Glutamatergic neuron (in vitro differentiated cells): ENCODE measurements around the gene XPOT. TPM values are rescaled to one million over a fixed set of nuclear protein-coding genes. Genes with fewer than 3 reads are reported as not detected.

Experiments
- DNase-seq: peaks from one replicate; pipeline ENCODE4 v3.0.0; 2022
- H3K27ac Mint-ChIP-seq: one replicate; pipeline ENCODE4 v1.8.0; 2020; ENCODE audit warnings: mild to moderate bottlenecking, mixed read lengths, inconsistent platforms; ENCODE audit not compliant: unreplicated experiment
- H3K27me3 Mint-ChIP-seq: one replicate; pipeline ENCODE4 v1.8.0; 2020; ENCODE audit warnings: mild to moderate bottlenecking, moderate library complexity, mixed read lengths, inconsistent platforms; ENCODE audit not compliant: unreplicated experiment
- H3K36me3 Mint-ChIP-seq: one replicate; pipeline ENCODE4 v1.8.0; 2020; ENCODE audit warnings: mild to moderate bottlenecking, mixed read lengths, inconsistent platforms; ENCODE audit not compliant: unreplicated experiment
- H3K4me1 Mint-ChIP-seq: one replicate; pipeline ENCODE4 v1.8.0; 2020; ENCODE audit warnings: mild to moderate bottlenecking, low read depth, mixed read lengths, inconsistent platforms; ENCODE audit not compliant: unreplicated experiment
- H3K4me3 Mint-ChIP-seq: one replicate; pipeline ENCODE4 v1.8.0; 2020; ENCODE audit warnings: mild to moderate bottlenecking, mixed read lengths, inconsistent platforms; ENCODE audit not compliant: unreplicated experiment
- H3K9me3 Mint-ChIP-seq: one replicate; pipeline ENCODE4 v1.8.0; 2020; ENCODE audit warnings: mild to moderate bottlenecking, moderate library complexity, mixed read lengths, inconsistent platforms; ENCODE audit not compliant: unreplicated experiment
- total RNA-seq: library from RNA; stranded (reverse); fragmentation: NEBNext Ultra II Directional; extraction: Animal tissue kit (Norgen Biotek cat#: 25700); gene quantifications from one replicate; pipeline ENCODE4 v1.2.1, GENCODE V29; 2021; ENCODE audit not compliant: unreplicated experiment
- TF ChIP-seq, protein P1 (sequence below): fragments of 200-600 bp; sonication (generic); IDR thresholded peaks from one replicate; pipeline ENCODE4 v1.5.0; 2021; ENCODE audit not compliant: partially characterized antibody, unreplicated experiment

XPOT gene
- total RNA-seq, 1 donor from 2014 or later = 108 TPM

DNA sequence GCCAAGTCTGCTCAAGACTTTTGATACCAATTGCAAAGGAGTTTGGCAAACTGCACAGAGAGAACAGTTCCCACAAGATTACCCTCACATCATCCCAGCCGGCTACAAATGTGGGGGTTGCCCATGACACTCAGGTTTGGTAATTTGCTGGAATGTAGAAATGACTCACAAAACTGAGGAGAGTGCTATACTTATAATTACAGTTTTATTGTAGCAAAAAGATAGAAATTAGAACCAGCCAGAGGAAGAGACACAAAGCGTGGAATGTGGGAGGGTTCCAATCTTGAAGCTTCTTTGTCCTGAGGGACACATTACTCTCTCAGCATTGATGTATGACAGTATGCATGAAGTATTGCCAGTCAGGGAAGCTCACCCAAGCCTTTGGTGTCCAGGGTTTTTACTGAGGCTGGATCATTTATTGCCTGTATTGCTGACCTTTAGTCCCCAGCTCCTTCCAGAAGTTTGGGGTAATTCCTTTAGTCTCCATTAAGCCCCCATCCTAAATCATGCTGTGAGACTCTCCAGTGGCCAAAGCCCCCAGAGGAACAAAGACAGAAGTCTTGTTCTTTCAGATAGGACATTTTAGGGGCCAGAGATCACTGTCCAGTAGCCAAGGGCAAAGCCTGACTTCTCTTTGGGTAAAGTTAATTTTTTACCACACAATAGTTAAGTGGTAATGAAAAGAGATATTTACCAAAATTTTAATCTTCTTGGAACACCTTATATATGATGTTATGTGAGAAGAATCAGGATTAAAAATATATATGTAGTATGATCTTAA is 57.6 kb downstream of the XPOT start:
- Mint-ChIP-seq H3K4me1 (peaks cover 19% of the 10 kb centered on the region), H3K4me3 (no peak overlapping the region), H3K27me3 (no peaks in the 10 kb centered on the region), H3K27ac (no peak overlapping the region), H3K36me3 (no peaks in the 10 kb centered on the region), H3K9me3 (no peaks in the 10 kb centered on the region)
- DNase-seq = no peak
- TF ChIP-seq, protein P1, sequence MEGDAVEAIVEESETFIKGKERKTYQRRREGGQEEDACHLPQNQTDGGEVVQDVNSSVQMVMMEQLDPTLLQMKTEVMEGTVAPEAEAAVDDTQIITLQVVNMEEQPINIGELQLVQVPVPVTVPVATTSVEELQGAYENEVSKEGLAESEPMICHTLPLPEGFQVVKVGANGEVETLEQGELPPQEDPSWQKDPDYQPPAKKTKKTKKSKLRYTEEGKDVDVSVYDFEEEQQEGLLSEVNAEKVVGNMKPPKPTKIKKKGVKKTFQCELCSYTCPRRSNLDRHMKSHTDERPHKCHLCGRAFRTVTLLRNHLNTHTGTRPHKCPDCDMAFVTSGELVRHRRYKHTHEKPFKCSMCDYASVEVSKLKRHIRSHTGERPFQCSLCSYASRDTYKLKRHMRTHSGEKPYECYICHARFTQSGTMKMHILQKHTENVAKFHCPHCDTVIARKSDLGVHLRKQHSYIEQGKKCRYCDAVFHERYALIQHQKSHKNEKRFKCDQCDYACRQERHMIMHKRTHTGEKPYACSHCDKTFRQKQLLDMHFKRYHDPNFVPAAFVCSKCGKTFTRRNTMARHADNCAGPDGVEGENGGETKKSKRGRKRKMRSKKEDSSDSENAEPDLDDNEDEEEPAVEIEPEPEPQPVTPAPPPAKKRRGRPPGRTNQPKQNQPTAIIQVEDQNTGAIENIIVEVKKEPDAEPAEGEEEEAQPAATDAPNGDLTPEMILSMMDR = no peak

DNA sequence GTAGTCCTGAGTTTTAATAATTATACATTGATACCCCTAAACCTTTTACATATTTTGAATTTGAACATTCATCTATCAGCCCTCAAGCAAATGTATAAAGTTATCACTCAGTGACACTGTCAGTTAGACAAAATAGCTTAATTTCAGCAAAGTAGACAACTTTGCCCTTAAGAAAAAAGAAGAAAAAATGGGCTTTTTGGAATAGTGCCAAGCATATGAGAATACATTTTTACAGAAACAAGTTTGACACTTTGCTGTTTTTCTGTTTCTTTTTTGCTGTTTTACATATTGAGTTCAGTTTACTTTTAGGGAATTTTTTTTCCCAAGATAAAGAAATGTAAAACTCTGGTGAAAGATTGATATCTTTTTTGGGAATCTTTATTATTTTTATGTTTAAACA is 62.0 kb downstream of the XPOT start:
- Mint-ChIP-seq H3K9me3 (no peaks in the 10 kb centered on the region), H3K36me3 (no peaks in the 10 kb centered on the region), H3K27ac (no peak overlapping the region), H3K4me1 (peaks cover 3% of the 10 kb centered on the region), H3K27me3 (no peaks in the 10 kb centered on the region), H3K4me3 (no peak overlapping the region)
- TF ChIP-seq, protein P1 = no peak
- no peak for DNase-seq

DNA sequence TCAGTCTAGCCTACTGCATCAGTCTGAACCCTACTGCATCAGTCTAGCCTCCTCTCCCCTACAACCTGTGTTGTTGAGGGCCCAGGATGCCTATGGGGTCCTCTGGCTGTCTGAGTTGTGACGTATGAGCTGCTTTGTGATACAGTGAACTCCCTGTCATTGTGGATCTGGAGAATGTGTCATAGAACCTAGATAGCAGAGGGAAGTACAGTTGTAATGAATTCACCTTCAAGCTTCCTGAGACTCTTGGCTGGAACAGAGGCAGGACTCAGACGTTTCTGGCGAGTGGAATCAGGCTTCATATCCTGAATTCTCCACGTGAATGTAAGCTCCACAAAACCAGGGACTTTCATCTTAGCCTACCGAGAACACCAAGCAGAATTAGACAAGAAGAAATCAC is 64.8 kb downstream of the XPOT start:
- H3K27me3 Mint-ChIP-seq = no peaks in the 10 kb centered on the region
- H3K36me3 Mint-ChIP-seq = no peaks in the 10 kb centered on the region
- no peak overlapping the region for H3K27ac Mint-ChIP-seq
- H3K4me3 Mint-ChIP-seq = no peak overlapping the region
- no peak for DNase-seq
- no peaks in the 10 kb centered on the region for H3K4me1 Mint-ChIP-seq
- no peaks in the 10 kb centered on the region for H3K9me3 Mint-ChIP-seq
- TF ChIP-seq, protein P1 = no peak

DNA sequence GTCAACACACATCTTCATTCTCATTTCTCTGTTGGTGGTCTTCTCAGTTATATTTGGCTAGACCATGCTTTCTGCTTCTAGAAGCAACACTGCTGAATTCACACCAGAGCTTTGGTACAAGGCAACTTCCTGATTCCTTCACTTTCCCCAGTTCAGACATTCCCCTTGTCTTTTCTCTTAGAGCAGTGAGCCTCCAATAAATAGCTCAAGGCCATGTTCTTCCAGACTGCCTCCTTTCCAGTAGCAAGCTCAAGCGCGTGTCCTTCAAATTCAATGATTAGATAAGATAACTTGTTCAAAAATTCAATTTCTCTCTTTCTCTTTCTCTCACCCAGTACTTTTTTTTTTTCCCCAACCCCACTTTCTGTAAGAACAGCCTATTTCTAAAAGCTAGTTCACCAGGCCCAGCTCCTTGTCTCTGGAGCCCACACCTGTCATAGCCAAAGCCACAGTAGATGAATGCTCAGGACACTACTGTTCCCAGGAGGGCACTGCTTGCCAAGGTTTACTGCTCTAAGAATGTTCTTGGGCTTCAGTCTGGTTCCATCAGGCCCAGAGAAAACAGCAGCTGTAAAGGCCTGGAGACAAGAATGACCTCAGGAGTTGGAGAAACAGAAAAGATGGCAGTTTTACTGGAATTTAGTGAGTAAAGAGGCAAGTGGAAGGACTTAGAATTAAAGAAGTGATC is 65.4 kb downstream of the XPOT start:
- TF ChIP-seq, protein P1 = no peak
- Mint-ChIP-seq H3K36me3 (no peaks in the 10 kb centered on the region), H3K27me3 (no peaks in the 10 kb centered on the region), H3K4me3 (no peak overlapping the region), H3K4me1 (no peaks in the 10 kb centered on the region), H3K9me3 (no peaks in the 10 kb centered on the region), H3K27ac (no peak overlapping the region)
- no peak for DNase-seq

DNA sequence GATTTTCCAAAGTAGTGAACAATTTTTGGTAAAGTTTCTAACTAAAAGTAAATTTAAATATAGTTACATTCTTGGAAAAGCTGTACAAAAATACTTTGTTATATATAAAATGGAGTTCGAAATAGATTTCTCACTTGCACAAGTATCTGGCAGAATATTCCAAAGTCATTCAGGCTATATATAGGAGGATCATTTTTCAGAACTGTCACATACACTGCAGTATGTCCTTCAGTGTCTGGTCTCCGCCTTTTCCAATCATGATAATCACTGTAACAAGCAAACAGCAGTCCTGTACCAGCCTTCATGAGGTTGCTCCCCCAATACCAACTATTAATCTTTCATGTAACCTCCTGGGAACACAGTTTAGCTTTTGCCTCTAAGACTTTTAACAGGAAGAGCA is 66.3 kb downstream of the XPOT start:
- no peaks in the 10 kb centered on the region for H3K4me1 Mint-ChIP-seq
- H3K27me3 Mint-ChIP-seq = no peaks in the 10 kb centered on the region
- peaks cover 4% of the 10 kb centered on the region for H3K36me3 Mint-ChIP-seq
- H3K27ac Mint-ChIP-seq = no peak overlapping the region
- TF ChIP-seq, protein P1 = no peak
- no peak overlapping the region for H3K4me3 Mint-ChIP-seq
- no peak for DNase-seq
- H3K9me3 Mint-ChIP-seq = no peaks in the 10 kb centered on the region
